GM21529 (cell line): ENCODE measurements around the gene MOCS1.

Experiments used
- ATAC-seq: cut with Tn5 transposase; IDR thresholded peaks from one replicate; pipeline ENCODE4 v1.9.1; 2021; ENCODE audit not compliant: unreplicated experiment

Gene MOCS1

GRCh38 chr6:39904946-39905639 is 29.2 kb downstream of the MOCS1 start:
- no peak for ATAC-seq

GRCh38 chr6:39903656-39904055 is 30.6 kb downstream of the MOCS1 start:
- ATAC-seq = no peak

GRCh38 chr6:39902786-39903465 is 31.3 kb downstream of the MOCS1 start:
- ATAC-seq = no peak

GRCh38 chr6:39902136-39902535 is 32.1 kb downstream of the MOCS1 start:
- ATAC-seq = no peak

GRCh38 chr6:39901670-39902069 is 32.6 kb downstream of the MOCS1 start:
- ATAC-seq = no peak

GRCh38 chr6:39901116-39901655 is 33.1 kb downstream of the MOCS1 start:
- no peak for ATAC-seq

GRCh38 chr6:39899554-39900295 is 34.5 kb downstream of the MOCS1 start:
- no peak for ATAC-seq

GRCh38 chr6:39898625-39899024 is 35.6 kb downstream of the MOCS1 start:
- no peak for ATAC-seq

GRCh38 chr6:39897698-39898097 is 36.6 kb downstream of the MOCS1 start:
- ATAC-seq = no peak

GRCh38 chr6:39896701-39897100 is 37.6 kb downstream of the MOCS1 start:
- no peak for ATAC-seq

GRCh38 chr6:39893286-39893685 is 41.0 kb downstream of the MOCS1 start:
- ATAC-seq = no peak

- no peak for ATAC-seq
These were observed 41.7 kb downstream of the MOCS1 start for GRCh38 chr6:39892490-39893129.

- no peak for ATAC-seq
These were observed 42.3 kb downstream of the MOCS1 start for GRCh38 chr6:39891976-39892375.

- no peak for ATAC-seq
These were observed 42.9 kb downstream of the MOCS1 start for GRCh38 chr6:39891353-39891752.

GRCh38 chr6:39889229-39889628 is 45.0 kb downstream of the MOCS1 start:
- ATAC-seq = no peak

- ATAC-seq = no peak
These were observed 46.4 kb downstream of the MOCS1 start for GRCh38 chr6:39887692-39888450.

- no peak for ATAC-seq
These were observed 47.4 kb downstream of the MOCS1 start for GRCh38 chr6:39886871-39887270.

GRCh38 chr6:39885691-39886090 is 48.6 kb downstream of the MOCS1 start:
- no peak for ATAC-seq

GRCh38 chr6:39884696-39885095 is 49.6 kb downstream of the MOCS1 start:
- no peak for ATAC-seq

GRCh38 chr6:39882531-39882899 is 51.7 kb downstream of the MOCS1 start:
- no peak for ATAC-seq
